ENCODE data around the gene SH3D19.
A peak's percentile ranks its signal among the peaks of the same experiment; 100 is the strongest.
"Not testable (repeated sequence)": the region's sequence is repeated elsewhere in the genome, so short reads cannot be mapped to it uniquely, and the experiment has no call there.

SH3D19 gene

DNA sequence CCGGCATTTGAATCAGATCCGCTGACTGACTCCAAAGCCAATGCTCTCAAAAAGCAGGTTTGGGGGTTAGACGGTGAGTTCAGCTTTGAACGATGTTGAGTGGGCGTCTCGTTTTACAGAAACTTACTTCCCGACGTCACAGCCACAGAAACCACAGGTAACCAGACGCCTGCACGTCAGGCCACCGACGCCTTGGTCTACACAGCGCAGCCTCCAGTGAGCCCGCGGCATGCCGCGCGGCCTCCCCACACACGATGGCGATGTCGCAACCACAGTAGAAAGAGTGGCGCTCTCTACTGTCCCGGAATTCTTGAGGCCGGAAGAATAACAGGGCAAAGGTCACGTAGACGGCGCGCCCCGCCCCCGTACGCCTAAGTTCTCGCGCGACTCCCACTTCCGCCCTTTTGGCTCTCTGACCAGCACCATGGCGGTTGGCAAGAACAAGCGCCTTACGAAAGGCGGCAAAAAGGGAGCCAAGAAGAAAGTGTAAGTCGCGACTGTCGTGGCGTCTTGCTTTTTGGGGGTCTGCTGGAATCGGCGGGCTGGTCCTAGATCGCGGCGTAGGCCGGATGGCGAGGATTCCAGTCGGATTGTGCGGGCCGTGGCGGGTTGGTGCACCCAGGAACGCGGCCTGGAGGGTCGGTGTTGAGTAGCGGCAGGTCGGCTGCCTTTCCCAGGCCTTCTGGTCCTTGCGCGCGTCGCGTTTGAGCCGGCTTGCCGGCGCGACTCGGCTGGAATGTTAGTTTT lies 226.0 kb downstream of the SH3D19 start, which contains the start of gene RPS3A:
Gene RPS3A (plus strand): TSS at position 400 of the 747 bp plus-strand sequence. CDS start 25 bp downstream, at position 425.
- peak; percentile 64 for TF ChIP-seq POLR2A (IDR thresholded peaks at IDR 0.05; ENCODE audit: low read depth, low read length)
- FAIRE-seq (peak; percentile 57), DNase-seq (ENCODE audit: insufficient read length, low spot score) (peak; percentile 63)

DNA sequence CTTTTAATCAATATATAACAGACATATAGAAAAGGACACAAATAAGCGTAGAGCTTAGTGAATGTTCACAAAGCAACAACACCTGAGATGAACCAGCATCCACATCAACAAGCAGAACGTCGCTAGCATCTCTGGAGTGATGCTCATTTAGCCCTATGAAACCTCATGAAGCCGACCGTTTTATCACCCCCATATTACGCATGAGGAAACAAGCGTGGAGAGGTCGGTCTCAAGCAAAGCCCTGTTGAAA lies 226.5 kb downstream of the SH3D19 start:
- no peak for TF ChIP-seq POLR2A (IDR thresholded peaks at IDR 0.05; ENCODE audit: low read depth, low read length)
- no peak for DNase-seq (ENCODE audit: insufficient read length, low spot score)
- no peak for FAIRE-seq

DNA sequence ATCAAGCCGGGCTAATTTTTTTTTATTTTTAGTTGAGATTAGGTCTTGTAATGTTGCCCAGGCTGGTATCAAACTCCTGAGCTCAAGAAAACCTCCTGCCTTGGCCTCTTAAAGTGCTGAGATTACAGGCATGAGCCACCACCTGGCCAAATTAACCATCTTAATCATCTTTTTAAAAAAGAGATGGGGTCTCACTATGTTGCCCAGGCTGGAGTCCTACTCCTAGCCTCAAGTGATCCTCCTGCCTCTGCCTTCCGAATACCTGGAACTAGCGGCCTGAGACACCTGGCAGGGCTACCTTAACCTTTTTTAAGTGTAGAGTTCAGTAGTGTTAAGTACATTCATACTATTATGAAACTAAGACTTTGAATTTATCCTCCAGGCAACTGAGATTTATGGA lies 227.6 kb downstream of the SH3D19 start:
- FAIRE-seq (no peak), DNase-seq (ENCODE audit: insufficient read length, low spot score) (no peak)
- no peak for TF ChIP-seq POLR2A (IDR thresholded peaks at IDR 0.05; ENCODE audit: low read depth, low read length)

DNA sequence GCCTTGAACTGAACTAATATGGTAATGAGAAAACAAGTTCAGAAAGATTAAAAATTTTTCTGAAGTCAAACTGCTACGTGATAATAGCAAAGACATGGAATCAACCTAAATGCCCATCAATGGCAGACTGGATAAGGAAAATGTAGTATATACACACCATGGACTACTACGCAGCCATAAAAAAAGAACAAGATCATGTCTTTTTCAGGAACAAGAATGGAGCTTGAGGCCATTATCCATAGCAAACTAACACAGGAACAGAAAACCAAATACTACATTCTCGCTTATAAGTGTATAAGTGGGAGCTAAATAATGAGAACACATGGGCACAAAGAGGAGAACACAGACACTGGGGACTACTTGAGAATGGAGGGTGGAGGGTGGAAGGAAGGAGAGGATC lies 230.3 kb downstream of the SH3D19 start:
- FAIRE-seq, result no peak
- DNase-seq (ENCODE audit: insufficient read length, low spot score), result no peak
- no peak for TF ChIP-seq POLR2A (IDR thresholded peaks at IDR 0.05; ENCODE audit: low read depth, low read length)

DNA sequence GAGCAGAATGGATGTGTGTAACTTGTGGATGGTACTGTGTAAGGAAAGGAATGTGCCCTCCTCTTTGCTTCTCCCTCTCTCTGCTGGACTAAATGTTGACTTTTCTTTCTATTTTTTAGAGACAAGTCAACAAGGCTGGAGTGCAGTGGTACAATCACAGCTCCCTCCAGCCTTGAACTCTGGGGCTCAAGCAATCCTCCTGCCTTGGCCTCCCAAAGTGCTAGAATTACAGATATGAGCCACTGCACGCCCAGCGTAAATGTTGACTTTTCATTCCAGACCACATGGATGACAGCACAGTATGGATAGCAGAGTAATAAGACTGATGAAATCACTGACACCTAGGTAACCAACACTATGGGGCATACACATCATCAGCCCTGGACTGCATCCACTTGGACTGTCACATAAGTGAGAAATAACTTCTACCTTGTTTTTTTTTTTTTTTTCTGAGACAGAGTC lies 231.1 kb downstream of the SH3D19 start:
- no peak for FAIRE-seq
- TF ChIP-seq POLR2A (IDR thresholded peaks at IDR 0.05; ENCODE audit: low read depth, low read length), result no peak
- no peak for DNase-seq (ENCODE audit: insufficient read length, low spot score)

DNA sequence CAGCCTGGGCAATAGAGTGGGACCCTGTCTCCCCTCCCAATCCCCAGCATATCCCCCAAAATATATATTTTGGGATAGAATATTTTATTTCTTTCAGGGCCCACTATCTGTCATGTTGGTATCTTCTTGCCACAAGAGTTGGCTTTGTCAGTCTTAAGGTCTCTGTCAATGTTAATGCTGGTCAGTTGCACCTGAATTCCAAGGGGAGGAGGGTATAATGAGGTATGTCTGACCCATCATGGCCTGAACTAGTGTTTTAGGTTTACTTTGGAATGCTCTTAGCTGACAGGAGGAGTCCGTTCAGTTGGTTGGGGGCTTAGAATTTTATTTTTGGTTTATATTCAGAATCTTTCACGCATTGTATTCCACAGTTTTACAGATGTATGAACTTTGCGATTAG lies 232.2 kb downstream of the SH3D19 start:
- TF ChIP-seq POLR2A (IDR thresholded peaks at IDR 0.05; ENCODE audit: low read depth, low read length), result no peak
- FAIRE-seq (no peak), DNase-seq (ENCODE audit: insufficient read length, low spot score) (no peak)

DNA sequence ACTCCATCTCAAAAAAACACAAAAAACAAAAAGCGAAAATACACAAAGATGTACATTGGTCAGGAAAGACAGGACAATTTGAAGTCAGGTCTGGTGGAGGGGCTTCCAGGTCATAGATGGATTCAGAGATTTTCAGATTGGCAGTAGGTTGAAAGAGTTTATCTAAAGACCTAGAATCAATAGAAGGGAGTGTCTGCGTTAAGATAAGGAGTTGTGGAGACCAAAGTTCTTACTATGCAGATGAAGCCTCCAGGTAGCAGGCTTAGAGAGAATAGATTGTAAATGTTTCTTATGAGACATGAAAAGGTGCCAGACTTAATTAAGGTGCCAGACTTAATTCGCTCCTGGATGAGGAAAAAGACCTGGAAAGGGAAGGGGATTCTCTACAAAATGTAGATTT lies 232.9 kb downstream of the SH3D19 start:
- TF ChIP-seq POLR2A (IDR thresholded peaks at IDR 0.05; ENCODE audit: low read depth, low read length), result no peak
- DNase-seq (ENCODE audit: insufficient read length, low spot score) (no peak), FAIRE-seq (no peak)

DNA sequence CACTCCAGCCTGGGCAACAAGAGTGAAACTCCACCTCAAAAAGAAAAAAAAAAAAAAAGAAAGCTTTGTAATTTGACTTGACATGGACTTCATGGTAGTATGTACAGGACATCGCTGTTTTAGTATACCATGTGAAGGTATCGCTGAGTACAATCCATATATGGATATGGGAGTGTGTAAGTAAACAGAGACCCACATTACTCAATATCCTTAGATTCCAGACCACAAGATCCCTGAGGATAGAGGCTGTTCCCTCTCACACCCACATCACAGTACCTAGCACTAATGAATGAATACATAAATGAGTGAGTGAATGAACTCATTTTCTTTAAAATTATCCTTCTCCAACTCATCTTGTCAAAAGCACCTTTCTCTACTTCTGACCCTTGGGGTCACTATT lies 234.4 kb downstream of the SH3D19 start:
- DNase-seq (ENCODE audit: insufficient read length, low spot score) (no peak), FAIRE-seq (no peak)
- TF ChIP-seq POLR2A (IDR thresholded peaks at IDR 0.05; ENCODE audit: low read depth, low read length), result no peak

DNA sequence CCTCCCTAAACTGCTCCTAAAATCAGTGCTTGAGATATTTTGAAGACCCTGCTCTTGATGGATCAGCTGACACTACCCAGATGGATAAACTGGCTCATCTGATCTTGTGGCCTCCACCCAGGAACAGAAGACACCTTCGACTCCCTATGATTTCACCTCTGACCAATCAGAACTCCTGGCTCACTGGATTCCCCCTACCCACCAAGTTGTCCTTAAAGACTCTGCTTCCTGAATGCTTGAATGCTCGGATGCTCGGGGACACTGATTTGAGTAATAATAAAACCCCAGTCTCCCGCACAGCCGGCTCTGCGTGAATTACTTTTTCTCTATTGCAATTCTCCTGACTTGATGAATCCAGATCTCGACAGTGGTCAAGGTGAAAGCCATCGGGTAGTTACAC lies 237.9 kb downstream of the SH3D19 start:
- DNase-seq (ENCODE audit: insufficient read length, low spot score) (no peak), FAIRE-seq (no peak)
- TF ChIP-seq POLR2A (IDR thresholded peaks at IDR 0.05; ENCODE audit: low read depth, low read length), result no peak

DNA sequence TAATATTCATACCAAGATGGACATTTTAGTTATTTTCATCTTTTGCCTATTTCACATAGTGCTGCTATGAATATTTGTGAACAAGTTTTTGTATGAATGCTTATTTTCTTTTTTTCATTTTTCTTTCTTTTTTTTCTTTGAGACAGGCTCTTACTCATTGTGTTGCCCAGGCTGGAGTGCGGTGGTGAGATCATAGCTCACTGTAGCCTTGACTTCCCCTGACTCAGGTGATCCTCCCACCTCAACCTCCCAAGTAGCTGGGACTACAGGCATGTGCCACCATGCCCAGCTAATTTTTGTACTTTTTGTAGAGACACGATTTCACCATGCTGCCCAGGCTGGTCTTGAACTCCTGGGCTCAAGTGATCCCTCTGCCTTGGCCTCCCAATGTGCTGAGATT lies 247.4 kb downstream of the SH3D19 start:
- not testable (repeated sequence) for DNase-seq (ENCODE audit: insufficient read length, low spot score); FAIRE-seq

DNA sequence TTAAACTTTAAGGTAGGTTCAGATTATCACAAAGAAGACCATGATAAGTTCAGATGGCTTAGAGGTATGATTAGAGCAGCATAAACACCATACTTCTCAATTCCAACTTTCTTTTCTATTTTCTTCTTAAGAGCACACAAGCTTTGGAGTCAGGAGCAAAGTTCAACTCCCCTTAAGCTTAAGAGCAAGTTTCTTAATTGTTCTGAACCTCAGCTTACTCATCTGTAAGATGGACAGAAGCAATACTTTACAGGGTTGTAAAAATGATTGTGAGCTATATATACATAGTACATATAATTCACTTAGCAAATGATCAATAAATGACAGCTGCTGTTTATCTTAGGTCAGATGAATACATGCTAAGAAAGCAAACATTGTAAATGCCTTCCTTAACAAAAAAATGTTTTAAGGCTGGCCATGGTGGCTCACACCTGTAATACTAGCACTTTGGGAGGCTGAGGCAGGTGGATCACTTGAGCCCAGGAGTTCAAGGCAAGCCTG lies 250.9 kb downstream of the SH3D19 start:
- TF ChIP-seq POLR2A (IDR thresholded peaks at IDR 0.05; ENCODE audit: low read depth, low read length), result no peak
- FAIRE-seq, result no peak
- no peak for DNase-seq (ENCODE audit: insufficient read length, low spot score)

Data from H54 (cell line).